OCI-LY3 (cell line): ENCODE data around the gene ISG15.
"Not testable (repeated sequence)": the region's sequence is repeated elsewhere in the genome, so short reads cannot be mapped to it uniquely, and the experiment has no call there.

Experiments
- H2AFZ ChIP-seq: fragments of 200-600, 300-600 bp; shearing (Covaris generic); 2 replicates; pipeline ENCODE4 v1.6.0; 2014; ENCODE audit warnings: antibody characterized with exemption, low read depth, low read length
- H3K27ac ChIP-seq: fragments of 200-600, 300-600 bp; sonication (generic); 2 replicates; pipeline ENCODE4 v1.5.1; 2014; ENCODE audit warnings: mild to moderate bottlenecking, low read length, moderate library complexity, mixed read lengths
- H3K27me3 ChIP-seq: fragments of 200-600, 300-600 bp; sonication (generic); 2 replicates; pipeline ENCODE4 v1.6.1; 2014; ENCODE audit warnings: low read depth, low read length, mixed read lengths
- H3K36me3 ChIP-seq: fragments of 200-600, 300-600 bp; sonication (generic); replicated peaks from 2 replicates; pipeline ENCODE3; 2014; ENCODE audit warnings: low read depth, low read length, mixed read lengths
- H3K4me1 ChIP-seq: fragments of 300-600, 200-600 bp; sonication (generic); 2 replicates; pipeline ENCODE4 v1.6.1; 2014; ENCODE audit warnings: low read length, mixed read lengths
- H3K4me2 ChIP-seq: fragments of 200-600, 300-600 bp; sonication (generic); 2 replicates; pipeline ENCODE4 v1.6.1; 2014; ENCODE audit warnings: low read length, mixed read lengths
- H3K4me3 ChIP-seq: fragments of 300-600, 200-600 bp; sonication (generic); 2 replicates; pipeline ENCODE4 v1.5.1; 2014; ENCODE audit warnings: antibody characterized with exemption, mild to moderate bottlenecking, low read length, moderate library complexity
- H3K79me2 ChIP-seq: fragments of 300-600, 200-600 bp; shearing (Covaris generic); 2 replicates; pipeline ENCODE4 v1.6.1; 2014; ENCODE audit warnings: mild to moderate bottlenecking, low read length, mixed read lengths
- H3K9ac ChIP-seq: fragments of 300-600, 200-600 bp; shearing (Covaris generic); 2 replicates; pipeline ENCODE4 v1.6.0; 2014; ENCODE audit warnings: mild to moderate bottlenecking, low read length, moderate library complexity
- H3K9me3 ChIP-seq: fragments of 200-600, 300-600 bp; shearing (Covaris generic); 2 replicates; pipeline ENCODE4 v1.6.1; 2014; ENCODE audit warnings: low read length, mixed read lengths; ENCODE audit not compliant: insufficient read depth
- H4K20me1 ChIP-seq: fragments of 200-600, 300-600 bp; sonication (generic); 2 replicates; pipeline ENCODE4 v1.6.1; 2016; ENCODE audit warnings: low read length, mixed read lengths; ENCODE audit not compliant: insufficient read depth
- CTCF ChIP-seq: fragments of 200-600, 300-600 bp; sonication (generic); IDR thresholded peaks from 2 replicates; pipeline ENCODE4 v1.5.1; 2014; ENCODE audit warnings: antibody characterized with exemption, low read length, low read depth
- EZH2phosphoT487 ChIP-seq: fragments of 200-600 bp; shearing (Covaris generic); IDR thresholded peaks from 2 replicates; pipeline ENCODE4 v1.6.1; 2018; ENCODE audit warnings: antibody characterized with exemption, mixed run types, low read depth

Gene ISG15

GRCh38 chr1:1005774-1006304 is 7.5 kb upstream of the ISG15 start:
- no peak overlapping the region for H3K4me2 ChIP-seq
- TF ChIP-seq CTCF, result no peak
- TF ChIP-seq EZH2phosphoT487, result no peak
- no peak overlapping the region for H3K27ac ChIP-seq
- H3K9ac ChIP-seq, result no peak overlapping the region
- peaks cover 29% of the 10 kb centered on the region for H3K27me3 ChIP-seq
- no peaks in the 10 kb centered on the region for H3K79me2 ChIP-seq
- no peak overlapping the region for H2AFZ ChIP-seq
- no peaks in the 10 kb centered on the region for H3K36me3 ChIP-seq
- H4K20me1 ChIP-seq, result no peaks in the 10 kb centered on the region
- H3K4me1 ChIP-seq, result peaks cover 3% of the 10 kb centered on the region; the same call in 1 of the 2 replicates
- no peak overlapping the region for H3K4me3 ChIP-seq
- H3K9me3 ChIP-seq, result no peaks in the 10 kb centered on the region

GRCh38 chr1:1006305-1007159 is 6.8 kb upstream of the ISG15 start:
- Histone ChIP-seq H3K4me1 (peaks cover 3% of the 10 kb centered on the region; the same call in 1 of the 2 replicates), H2AFZ (no peak overlapping the region), H3K4me3 (no peak overlapping the region), H3K36me3 (no peaks in the 10 kb centered on the region), H4K20me1 (no peaks in the 10 kb centered on the region), H3K79me2 (no peaks in the 10 kb centered on the region), H3K27me3 (peaks cover 29% of the 10 kb centered on the region), H3K9me3 (no peaks in the 10 kb centered on the region), H3K4me2 (no peak overlapping the region), H3K9ac (no peak overlapping the region), H3K27ac (no peak overlapping the region)
- TF ChIP-seq EZH2phosphoT487 (no peak), CTCF (no peak)

GRCh38 chr1:1010131-1010530 is 3.2 kb upstream of the ISG15 start:
- not testable (repeated sequence) for H3K27me3 ChIP-seq, H3K9ac ChIP-seq

GRCh38 chr1:1011396-1011949 is 1.8 kb upstream of the ISG15 start:
- no peak overlapping the region for H2AFZ ChIP-seq
- H3K4me3 ChIP-seq, result no peak overlapping the region
- H3K4me2 ChIP-seq, result no peak overlapping the region
- no peaks in the 10 kb centered on the region for H3K27me3 ChIP-seq
- H3K79me2 ChIP-seq, result no peaks in the 10 kb centered on the region
- TF ChIP-seq CTCF (no peak), EZH2phosphoT487 (no peak)
- H3K9me3 ChIP-seq, result no peaks in the 10 kb centered on the region
- H3K4me1 ChIP-seq, result peaks cover 12% of the 10 kb centered on the region; the same call in 1 of the 2 replicates
- H3K27ac ChIP-seq, result no peak overlapping the region
- H3K36me3 ChIP-seq, result no peaks in the 10 kb centered on the region
- no peaks in the 10 kb centered on the region for H4K20me1 ChIP-seq
- H3K9ac ChIP-seq, result no peak overlapping the region

More at GRCh38 chr1:1010131-1010530, 3.2 kb upstream of the ISG15 start:
- H3K36me3 ChIP-seq, H3K4me2 ChIP-seq, H3K9me3 ChIP-seq, H3K4me3 ChIP-seq, H3K27ac ChIP-seq, H2AFZ ChIP-seq, H3K79me2 ChIP-seq, H4K20me1 ChIP-seq: not testable (repeated sequence)
- peaks cover 12% of the 10 kb centered on the region; the same call in 1 of the 2 replicates for H3K4me1 ChIP-seq

GRCh38 chr1:1012736-1013104 is 577 bp upstream of the ISG15 start:
- H3K9me3 ChIP-seq, H3K36me3 ChIP-seq, H3K27me3 ChIP-seq, H4K20me1 ChIP-seq, H3K79me2 ChIP-seq: not testable (repeated sequence)
- peak overlapping the region; percentile 80 for H3K9ac ChIP-seq
- peak overlapping the region; percentile 55 for H3K27ac ChIP-seq
- peak overlapping the region; percentile 92 for H3K4me3 ChIP-seq
- peaks cover 12% of the 10 kb centered on the region; the same call in 1 of the 2 replicates for H3K4me1 ChIP-seq
- peak overlapping the region; percentile 91 for H3K4me2 ChIP-seq
- peak overlapping the region; percentile 98 for H2AFZ ChIP-seq
